ENCODE results near the gene PNPLA2.

PNPLA2 gene

GRCh38 chr11:830295-831117 is 11.8 kb downstream of the PNPLA2 start:
- no peak for DNase-seq (ENCODE audit: low read depth in 3 of 3)

GRCh38 chr11:831118-831864 is 12.6 kb downstream of the PNPLA2 start:
- no peak for DNase-seq (ENCODE audit: low read depth in 3 of 3)

- no peak for DNase-seq (ENCODE audit: low read depth in 3 of 3)
Measured at GRCh38 chr11:831961-832528, 13.3 kb downstream of the PNPLA2 start.

GRCh38 chr11:832529-833113 is 13.9 kb downstream of the PNPLA2 start, which contains the start of gene CD151:
Gene CD151, plus strand, starts transcription at chr11:832952. Its CDS starts 3,118 bp downstream, at chr11:836070.
- DNase-seq (ENCODE audit: low read depth in 3 of 3) = no peak

GRCh38 chr11:833114-833791 is 14.5 kb downstream of the PNPLA2 start:
- no peak for DNase-seq (ENCODE audit: low read depth in 3 of 3)

- no peak for DNase-seq (ENCODE audit: low read depth in 3 of 3)
Measured at GRCh38 chr11:833849-834311, 15.2 kb downstream of the PNPLA2 start.

GRCh38 chr11:834371-835316 is 15.9 kb downstream of the PNPLA2 start:
- DNase-seq (ENCODE audit: low read depth in 3 of 3) = no peak

GRCh38 chr11:836274-836673 is 17.6 kb downstream of the PNPLA2 start:
- DNase-seq (ENCODE audit: low read depth in 3 of 3) = no peak

- no peak for DNase-seq (ENCODE audit: low read depth in 3 of 3)
Measured at GRCh38 chr11:836700-837099, 18.0 kb downstream of the PNPLA2 start.

GRCh38 chr11:837189-837989 is 18.7 kb downstream of the PNPLA2 start:
- no peak for DNase-seq (ENCODE audit: low read depth in 3 of 3)

- DNase-seq (ENCODE audit: low read depth in 3 of 3) = no peak
Measured at GRCh38 chr11:837990-838307, 19.2 kb downstream of the PNPLA2 start.

- no peak for DNase-seq (ENCODE audit: low read depth in 3 of 3)
Measured at GRCh38 chr11:838441-839279, 19.9 kb downstream of the PNPLA2 start.

- DNase-seq (ENCODE audit: low read depth in 3 of 3) = no peak
Measured at GRCh38 chr11:839280-839623, 20.5 kb downstream of the PNPLA2 start.

GRCh38 chr11:839875-840617 is 21.3 kb downstream of the PNPLA2 start:
- no peak for DNase-seq (ENCODE audit: low read depth in 3 of 3)

GRCh38 chr11:841981-842369 is 23.3 kb downstream of the PNPLA2 start:
- DNase-seq (ENCODE audit: low read depth in 3 of 3) = no peak

GRCh38 chr11:842370-843002 is 23.8 kb downstream of the PNPLA2 start, which contains the start of the genes POLR2L and TSPAN4:
Gene POLR2L, minus strand, starts transcription at chr11:842529. Its CDS starts 21 bp downstream, at chr11:842508.
Gene TSPAN4, plus strand, starts transcription at chr11:842852. Its CDS starts 7,453 bp downstream, at chr11:850305.
- peak; percentile 77 to 88 (median 79) for DNase-seq (ENCODE audit: low read depth in 3 of 3)

- DNase-seq (ENCODE audit: low read depth in 3 of 3) = no peak
Measured at GRCh38 chr11:843086-843734, 24.5 kb downstream of the PNPLA2 start.

Measured in stimulated activated CD4-positive, alpha-beta T cell treated with anti-CD3 and anti-CD28 coated beads, TNF-alpha, amount 100 ng/mL, for 48 hours (primary cell).